Transverse colon (tissue), 3 donors: ENCODE results near the gene FST.
A peak's percentile ranks its signal among the peaks of the same experiment; 100 is the strongest.

Experiments
- POLR2A ChIP-seq: fragments of 450-650 bp; IDR thresholded peaks from one replicate; pipeline ENCODE4 v1.6.1; 2016; ENCODE audit warnings: antibody characterized with exemption, mild to moderate bottlenecking, moderate library complexity
- TF ChIP-seq, protein P1 (sequence below), 5 experiments: fragments of 200-600 bp in 3 of 5; fragments of 450-650 bp in 2 of 5; sonication (generic) in 3 of 5; IDR thresholded peaks; 1 replicate in 2 of 5; 2 replicates in 3 of 5; pipeline ENCODE4 v1.5.1; 2016 to 2017; ENCODE audit warnings: antibody characterized with exemption in 5 of 5, inconsistent platforms in 3 of 5, mild to moderate bottlenecking in 2 of 5, moderate library complexity in 1 of 5

DNA sequence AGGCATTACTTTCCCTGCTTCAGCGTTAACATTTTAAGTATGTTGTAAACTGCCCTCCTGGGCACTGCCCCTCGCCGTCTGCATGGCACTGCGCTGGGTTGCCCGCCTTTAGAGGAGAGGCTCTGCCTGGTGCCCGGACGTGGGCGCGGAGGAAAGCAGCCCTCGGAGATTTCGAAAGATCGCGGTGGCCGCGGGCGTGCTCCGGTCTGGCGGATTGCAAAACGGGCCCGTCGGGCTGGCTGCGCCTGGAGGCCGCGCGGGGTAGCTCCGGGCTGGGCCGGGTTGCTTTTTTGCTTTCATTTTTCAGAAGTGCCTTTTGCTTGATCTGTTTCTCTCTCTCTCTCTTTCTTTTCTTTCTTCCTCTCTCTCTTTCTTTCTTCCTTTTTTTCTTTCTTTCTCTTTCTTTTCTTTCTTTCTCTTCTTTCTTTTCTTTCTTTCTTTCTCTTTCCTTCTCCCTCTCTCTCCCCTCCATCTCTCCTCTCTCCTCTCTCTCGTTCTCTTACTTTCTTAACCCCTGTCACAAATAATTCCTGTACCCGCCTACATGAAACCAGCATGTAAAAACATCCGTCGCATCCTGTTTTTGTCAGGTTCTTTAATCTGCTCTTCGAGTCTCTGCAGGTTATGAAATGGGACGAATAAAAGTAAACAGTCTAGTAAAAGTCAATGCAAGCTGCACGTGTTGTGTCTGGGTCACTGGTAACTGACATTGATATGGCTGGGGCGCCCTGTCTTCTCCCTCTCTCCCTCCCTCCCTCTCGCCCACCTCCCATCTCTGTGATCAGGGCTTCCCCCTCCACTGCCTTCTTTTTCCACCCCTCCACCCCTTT, 1.7 kb downstream of the FST start:
- TF ChIP-seq, protein P1, sequence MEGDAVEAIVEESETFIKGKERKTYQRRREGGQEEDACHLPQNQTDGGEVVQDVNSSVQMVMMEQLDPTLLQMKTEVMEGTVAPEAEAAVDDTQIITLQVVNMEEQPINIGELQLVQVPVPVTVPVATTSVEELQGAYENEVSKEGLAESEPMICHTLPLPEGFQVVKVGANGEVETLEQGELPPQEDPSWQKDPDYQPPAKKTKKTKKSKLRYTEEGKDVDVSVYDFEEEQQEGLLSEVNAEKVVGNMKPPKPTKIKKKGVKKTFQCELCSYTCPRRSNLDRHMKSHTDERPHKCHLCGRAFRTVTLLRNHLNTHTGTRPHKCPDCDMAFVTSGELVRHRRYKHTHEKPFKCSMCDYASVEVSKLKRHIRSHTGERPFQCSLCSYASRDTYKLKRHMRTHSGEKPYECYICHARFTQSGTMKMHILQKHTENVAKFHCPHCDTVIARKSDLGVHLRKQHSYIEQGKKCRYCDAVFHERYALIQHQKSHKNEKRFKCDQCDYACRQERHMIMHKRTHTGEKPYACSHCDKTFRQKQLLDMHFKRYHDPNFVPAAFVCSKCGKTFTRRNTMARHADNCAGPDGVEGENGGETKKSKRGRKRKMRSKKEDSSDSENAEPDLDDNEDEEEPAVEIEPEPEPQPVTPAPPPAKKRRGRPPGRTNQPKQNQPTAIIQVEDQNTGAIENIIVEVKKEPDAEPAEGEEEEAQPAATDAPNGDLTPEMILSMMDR (IDR thresholded peaks at IDR 0.05): peak; percentile 33 to 62 (median 45)
- TF ChIP-seq POLR2A: no peak
